Stimulated activated CD4-positive, alpha-beta T cell treated with anti-CD3 and anti-CD28 coated beads, Interleukin-4, amount 100 ng/mL, for 24 hours (primary cell): ENCODE measurements around the gene KIF5C.

Experiments
- DNase-seq: peaks from one replicate; pipeline ENCODE4 v3.0.0-alpha.2; 2020

The KIF5C gene

GRCh38 chr2:148926291-148926961 is 51.4 kb downstream of the KIF5C start:
- peak; percentile 46 for DNase-seq

GRCh38 chr2:148926981-148927401 is 52.0 kb downstream of the KIF5C start:
- peak; percentile 8 for DNase-seq

- DNase-seq: no peak
These were observed 53.4 kb downstream of the KIF5C start for GRCh38 chr2:148928395-148928794.

GRCh38 chr2:148930046-148930775 is 55.2 kb downstream of the KIF5C start:
- DNase-seq: no peak

GRCh38 chr2:148932536-148932935 is 57.5 kb downstream of the KIF5C start:
- no peak for DNase-seq

GRCh38 chr2:148933456-148933855 is 58.4 kb downstream of the KIF5C start:
- DNase-seq: no peak

- no peak for DNase-seq
These were observed 60.8 kb downstream of the KIF5C start for GRCh38 chr2:148935791-148936190.

- DNase-seq: no peak
These were observed 61.9 kb downstream of the KIF5C start for GRCh38 chr2:148936857-148937450.

GRCh38 chr2:148939271-148939670 is 64.2 kb downstream of the KIF5C start:
- no peak for DNase-seq

GRCh38 chr2:148943097-148943496 is 68.1 kb downstream of the KIF5C start:
- no peak for DNase-seq

GRCh38 chr2:148944536-148944935 is 69.5 kb downstream of the KIF5C start:
- DNase-seq: no peak

- no peak for DNase-seq
These were observed 72.3 kb downstream of the KIF5C start for GRCh38 chr2:148947299-148947698.

- no peak for DNase-seq
These were observed 73.8 kb downstream of the KIF5C start for GRCh38 chr2:148948868-148949267.

- no peak for DNase-seq
These were observed 74.3 kb downstream of the KIF5C start for GRCh38 chr2:148949348-148949747.

- DNase-seq: no peak
These were observed 77.6 kb downstream of the KIF5C start for GRCh38 chr2:148952621-148953020.

- DNase-seq: no peak
These were observed 78.4 kb downstream of the KIF5C start for GRCh38 chr2:148953426-148953825.

- DNase-seq: no peak
These were observed 79.5 kb downstream of the KIF5C start for GRCh38 chr2:148954536-148954935.

GRCh38 chr2:148955798-148956197 is 80.8 kb downstream of the KIF5C start:
- no peak for DNase-seq

GRCh38 chr2:148957023-148957422 is 82.0 kb downstream of the KIF5C start:
- DNase-seq: no peak

- DNase-seq: no peak
These were observed 84.7 kb downstream of the KIF5C start for GRCh38 chr2:148959745-148960144.

GRCh38 chr2:148960483-148960882 is 85.5 kb downstream of the KIF5C start:
- no peak for DNase-seq

GRCh38 chr2:148963461-148963860 is 88.4 kb downstream of the KIF5C start:
- no peak for DNase-seq

GRCh38 chr2:148965623-148966437 is 90.8 kb downstream of the KIF5C start:
- DNase-seq: no peak
